D341Med (cell line): ENCODE measurements around the gene ABCB11.
"Not testable (repeated sequence)": the region's sequence is repeated elsewhere in the genome, so short reads cannot be mapped to it uniquely, and the experiment has no call there.

ENCODE experiments used
- DNase-seq: peaks from one replicate; pipeline ENCODE4 v3.0.0; 2012; ENCODE audit warnings: low spot score

Gene ABCB11

DNA sequence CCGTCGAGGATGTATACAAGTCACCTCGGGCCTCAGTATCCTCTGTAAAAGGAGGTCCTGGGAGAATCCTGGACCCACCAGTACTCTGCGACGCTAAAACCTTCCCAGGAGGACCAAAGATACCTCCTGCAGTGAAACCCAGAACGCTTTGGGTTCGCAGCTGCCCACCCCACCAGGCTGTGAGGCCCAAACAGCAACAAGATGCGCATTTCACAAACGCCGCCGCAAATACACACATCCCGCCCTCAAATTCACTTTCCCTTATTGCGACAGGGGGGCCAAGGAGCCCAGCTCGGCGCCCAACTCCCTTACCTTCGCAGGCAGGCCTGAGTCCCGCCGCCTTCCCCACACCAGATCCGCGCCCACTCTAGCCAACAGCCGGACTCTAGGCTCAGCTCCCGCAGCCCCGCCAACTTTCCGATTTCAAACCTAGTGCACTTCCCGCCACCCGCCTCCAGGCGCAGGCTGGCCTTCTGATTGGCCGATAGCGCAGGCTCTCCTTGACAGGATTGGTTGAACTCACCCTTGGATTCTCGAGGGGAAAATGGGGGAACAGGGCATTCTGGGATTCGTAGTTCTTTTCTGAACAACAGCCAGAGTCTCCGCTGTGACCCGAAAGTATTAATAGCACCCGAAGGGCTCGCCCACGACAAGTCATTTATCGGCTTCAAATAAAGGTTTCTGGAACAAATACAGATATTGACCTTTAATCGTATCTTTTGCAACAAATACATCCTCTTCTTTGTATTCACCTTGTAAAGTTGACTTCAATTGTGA lies 140.9 kb downstream of the ABCB11 start, which contains the start of gene SPC25:
TSS of gene SPC25 (minus strand) at position 425 of the 777 bp plus-strand sequence. CDS start 911 bp downstream, outside the sequence.
- DNase-seq: peak; percentile 94

DNA sequence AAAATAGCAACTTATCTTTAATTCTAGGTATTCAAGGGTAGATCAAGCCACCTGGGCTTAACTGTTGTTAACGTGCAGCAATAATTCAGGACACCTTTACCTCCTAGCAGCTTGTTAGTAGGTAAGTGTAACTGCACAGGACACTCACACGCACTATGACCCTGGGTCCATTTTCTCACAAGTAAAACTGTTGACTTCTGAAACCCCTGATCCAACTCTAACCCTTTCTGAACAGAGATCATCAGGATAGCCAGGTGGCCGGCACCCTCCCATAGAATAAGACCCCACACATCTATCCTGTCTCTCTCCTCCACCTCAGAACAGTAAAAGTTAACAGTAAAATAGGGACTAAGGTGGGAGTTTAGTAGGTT lies 141.5 kb downstream of the ABCB11 start:
- no peak for DNase-seq

DNA sequence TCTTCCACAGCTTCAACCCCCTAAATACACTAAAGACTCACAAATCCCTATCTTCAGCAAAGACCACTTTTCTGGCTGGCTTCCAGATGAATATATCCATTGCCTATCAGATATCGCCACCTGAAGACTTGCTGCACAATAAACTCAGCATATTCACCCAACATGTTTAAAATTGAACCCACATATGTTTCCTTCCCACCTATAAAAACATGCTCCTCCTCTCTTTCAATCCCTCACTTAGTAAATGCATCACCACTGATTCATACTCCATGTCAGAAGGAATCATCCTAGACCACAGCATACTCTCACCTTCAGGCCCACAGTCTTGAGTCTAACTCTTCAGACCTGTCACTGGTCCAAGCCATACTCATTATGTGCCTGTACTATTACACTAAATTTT lies 146.1 kb downstream of the ABCB11 start:
- no peak for DNase-seq

DNA sequence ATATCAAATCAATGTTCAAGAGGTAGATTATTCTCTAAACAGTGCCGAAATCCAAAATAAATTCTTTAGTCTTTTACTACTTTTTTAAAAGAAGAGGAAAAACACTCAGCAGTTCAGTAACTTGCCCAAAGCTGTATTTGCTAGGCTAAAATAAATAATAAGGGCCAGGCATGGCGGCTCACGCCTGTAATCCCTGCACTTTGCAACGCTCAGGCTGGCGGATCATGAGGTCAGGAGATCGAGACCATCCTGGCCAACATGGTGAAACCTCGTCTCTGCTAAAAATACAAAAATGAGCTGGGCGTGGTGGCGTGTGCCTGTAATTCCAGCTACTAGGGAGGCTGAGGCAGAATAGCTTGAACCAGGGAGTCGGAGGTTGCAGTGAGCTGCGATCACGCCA lies 149.0 kb downstream of the ABCB11 start:
- not testable (repeated sequence) for DNase-seq

DNA sequence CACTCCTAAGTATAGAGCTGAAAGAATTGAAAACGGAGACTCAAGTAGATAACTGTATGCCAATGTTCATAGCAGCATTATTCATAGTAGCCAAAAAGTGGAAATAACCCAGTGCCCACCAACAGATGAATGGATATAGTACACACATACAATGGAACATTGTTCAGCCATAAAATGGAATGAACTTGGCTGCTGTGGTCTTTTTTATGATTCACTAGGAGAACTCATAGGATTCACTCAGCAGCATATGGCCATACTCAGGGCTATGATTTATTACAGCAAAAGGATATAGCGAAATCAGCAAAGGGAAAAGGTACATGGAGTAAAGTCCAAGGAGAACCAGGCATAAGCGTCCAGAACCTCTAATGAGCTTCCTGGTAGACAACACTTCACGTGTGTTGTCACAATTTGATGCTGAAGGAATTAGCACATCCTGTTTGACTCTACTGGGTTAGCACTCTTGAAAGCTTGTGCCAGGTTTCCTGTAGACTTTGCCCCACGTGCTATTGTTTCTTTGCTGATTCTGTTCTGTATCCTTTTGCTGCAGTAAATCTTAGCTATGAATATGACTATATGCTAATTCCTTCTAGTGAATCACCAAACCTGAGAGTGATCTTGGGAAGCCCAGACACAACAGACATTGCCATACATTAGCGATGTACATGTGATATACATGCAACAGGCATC lies 156.6 kb downstream of the ABCB11 start:
- DNase-seq: no peak

DNA sequence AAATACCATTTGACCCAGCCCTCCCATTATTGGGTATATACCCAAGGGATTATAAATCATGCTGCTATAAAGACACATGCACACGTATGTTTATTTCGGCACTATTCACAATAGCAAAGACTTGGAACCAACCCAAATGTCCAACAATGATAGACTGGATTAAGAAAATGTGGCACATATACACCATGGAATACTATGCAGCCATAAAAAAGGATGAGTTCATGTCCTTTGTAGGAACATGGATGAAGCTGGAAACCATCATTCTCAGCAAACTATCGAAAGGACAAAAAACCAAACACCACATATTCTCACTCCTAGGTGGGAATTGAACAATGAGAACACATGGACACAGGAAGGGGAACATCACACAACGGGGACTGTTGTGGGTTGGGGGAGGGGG lies 160.3 kb downstream of the ABCB11 start:
- DNase-seq: not testable (repeated sequence)
